C4-2B (cell line): Measurements from ENCODE around the gene C1orf74.

Experiments
- ZFX ChIP-seq: fragments of 450-650 bp; IDR thresholded peaks from 2 replicates; pipeline ENCODE4 v1.6.1; 2017
- TF ChIP-seq, protein P1 (sequence below): fragments of 450-650 bp; conservative IDR thresholded peaks from 2 replicates; pipeline ENCODE4 v1.5.1; 2017; ENCODE audit warnings: mild to moderate bottlenecking

DNA sequence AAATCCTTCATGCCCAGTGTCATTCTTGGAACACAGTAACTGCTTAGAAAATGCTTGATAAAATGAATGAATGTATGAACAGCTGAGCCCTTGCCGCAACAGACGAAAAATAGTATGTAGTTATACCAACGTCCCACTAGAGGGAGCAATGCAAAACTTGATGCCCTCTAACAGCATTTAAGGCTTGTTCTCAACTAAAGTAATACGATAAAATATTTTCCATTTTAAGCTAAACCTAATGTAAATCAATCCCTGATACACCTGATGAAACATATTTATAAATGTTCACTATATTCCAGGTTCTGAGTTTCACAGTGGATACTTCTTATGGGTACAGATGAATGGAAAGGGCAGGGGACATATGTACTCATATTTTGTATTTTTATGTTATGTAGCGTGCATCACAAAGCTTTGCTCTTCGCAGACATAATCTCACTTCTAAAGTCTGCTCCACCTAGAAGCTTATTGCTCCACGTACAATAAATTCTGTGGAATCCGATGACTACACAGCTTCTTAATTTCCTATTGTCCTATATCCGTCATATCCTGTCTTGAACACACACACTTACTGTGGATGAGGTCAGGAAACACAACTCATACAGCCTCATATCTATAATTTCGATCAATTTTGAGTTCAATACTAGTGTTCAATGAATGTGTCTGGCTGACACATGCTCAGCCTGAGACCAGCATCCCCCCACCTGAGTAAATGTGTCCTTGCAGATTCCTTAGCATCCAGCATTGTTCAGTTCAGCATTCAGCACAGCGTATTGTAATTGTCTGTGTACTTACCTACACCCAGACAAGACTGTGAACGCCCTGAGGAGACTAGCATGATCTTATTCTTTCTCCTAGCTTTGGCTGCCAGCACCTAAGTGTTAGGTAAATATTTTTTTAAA, 39.0 kb upstream of the C1orf74 start:
- TF ChIP-seq, protein P1, sequence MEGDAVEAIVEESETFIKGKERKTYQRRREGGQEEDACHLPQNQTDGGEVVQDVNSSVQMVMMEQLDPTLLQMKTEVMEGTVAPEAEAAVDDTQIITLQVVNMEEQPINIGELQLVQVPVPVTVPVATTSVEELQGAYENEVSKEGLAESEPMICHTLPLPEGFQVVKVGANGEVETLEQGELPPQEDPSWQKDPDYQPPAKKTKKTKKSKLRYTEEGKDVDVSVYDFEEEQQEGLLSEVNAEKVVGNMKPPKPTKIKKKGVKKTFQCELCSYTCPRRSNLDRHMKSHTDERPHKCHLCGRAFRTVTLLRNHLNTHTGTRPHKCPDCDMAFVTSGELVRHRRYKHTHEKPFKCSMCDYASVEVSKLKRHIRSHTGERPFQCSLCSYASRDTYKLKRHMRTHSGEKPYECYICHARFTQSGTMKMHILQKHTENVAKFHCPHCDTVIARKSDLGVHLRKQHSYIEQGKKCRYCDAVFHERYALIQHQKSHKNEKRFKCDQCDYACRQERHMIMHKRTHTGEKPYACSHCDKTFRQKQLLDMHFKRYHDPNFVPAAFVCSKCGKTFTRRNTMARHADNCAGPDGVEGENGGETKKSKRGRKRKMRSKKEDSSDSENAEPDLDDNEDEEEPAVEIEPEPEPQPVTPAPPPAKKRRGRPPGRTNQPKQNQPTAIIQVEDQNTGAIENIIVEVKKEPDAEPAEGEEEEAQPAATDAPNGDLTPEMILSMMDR, result peak; percentile 93
- no peak for TF ChIP-seq ZFX
